Adrenal gland (tissue), 12 donors: ENCODE results near the gene TIMM17A. TPM values are rescaled to one million over a fixed set of nuclear protein-coding genes. Genes with fewer than 3 reads are reported as not detected.

Experiments used
- DNase-seq, 7 donors: peaks; one replicate each; pipeline ENCODE4 v3.0.0-alpha.2; 2019 to 2020
- H3K27ac ChIP-seq, 5 donors: fragments of 200-600 bp; sonication (generic) in 4 of 5; 1 replicate in 3 of 5; 2 replicates in 2 of 5; pipeline versions ENCODE4 v1.5.1 to v1.8.0; 2016 to 2020; ENCODE audit warnings: mild to moderate bottlenecking in 1 of 5
- H3K27me3 ChIP-seq: fragments of 200-600 bp; 2 replicates; pipeline ENCODE4 v1.8.0; 2021
- H3K36me3 ChIP-seq, 2 donors: fragments of 200-600 bp; replicated peaks in 1 of 2; 1 replicate in 1 of 2; 2 replicates in 1 of 2; pipeline versions ENCODE4 v1.5.1 to v1.8.0; 2018 to 2022
- H3K4me1 ChIP-seq, 2 donors: fragments of 200-600 bp; replicated peaks in 1 of 2; 1 replicate in 1 of 2; 2 replicates in 1 of 2; pipeline versions ENCODE4 v1.5.1 to v1.8.0; 2018 to 2021
- H3K4me3 ChIP-seq, 4 donors: fragments of 200-600 bp; sonication (generic) in 3 of 4; one replicate each; pipeline ENCODE4 v1.5.1; 2016 to 2018
- H3K9me3 ChIP-seq, 3 donors: fragments of 200-600 bp; sonication (generic) in 1 of 3; replicated peaks in 1 of 3; 1 replicate in 2 of 3; 2 replicates in 1 of 3; pipeline versions ENCODE4 v1.5.1 to v1.8.0; 2016 to 2021
- POLR2A ChIP-seq, 2 donors: fragments of 450-650 bp; IDR thresholded peaks; one replicate each; pipeline ENCODE4 v1.6.1; 2017; ENCODE audit warnings: antibody characterized with exemption in 2 of 2, mild to moderate bottlenecking in 2 of 2, moderate library complexity in 1 of 2
- WGBS, 4 donors: extraction: QIAGEN DNeasy Blood & Tissue Kit in 2 of 4; methylation state at CpG; one replicate each; pipeline versions ENCODE4 v1.1.5 to v1.1.7; 2013 to 2017; 5-methylcytosine and 5-hydroxymethylcytosine counted together
- intact Hi-C, 2 donors: fragments of 100-400 bp; cut with DNase I; formaldehyde crosslinking; loops; one replicate each; pipeline versions ENCODE4 v1.14.1 to v1.15.0; 2022 to 2023
- polyA plus RNA-seq, 3 donors: library from polyadenylated mRNA; stranded (reverse); fragments of 200-250 nt in 2 of 3; fragments of 350-450 nt in 1 of 3; fragmentation: Illumina TruSeq in 1 of 3; extraction: RNeasy Lipid Tissue Mini Kit (QIAGEN cat#74804) in 1 of 3; gene quantifications; one replicate each; pipeline ENCODE4 v1.2.3, GENCODE V29; 2013 to 2014
- total RNA-seq, 9 donors: library from RNA; depleted of rRNA in 4 of 9; stranded (reverse); fragments of >200 nt in 4 of 9; fragments of 120-200 nt in 1 of 9; fragmentation: NEBNext Ultra II Directional in 1 of 9; extraction: Animal tissue kit (Norgen Biotek cat#: 25700) in 1 of 9; gene quantifications; one replicate each; pipeline versions ENCODE4 v1.1.0 to v1.2.4, GENCODE V29; 2013 to 2023
- TF ChIP-seq, protein P1 (sequence below), 6 experiments: fragments of 450-650 bp in 4 of 6; fragments of 200-600 bp in 2 of 6; sonication (generic) in 1 of 6; IDR thresholded peaks; 1 replicate in 5 of 6; 2 replicates in 1 of 6; pipeline versions ENCODE4 v1.5.1 to v1.8.0; 2016 to 2021; ENCODE audit warnings: antibody characterized with exemption in 6 of 6, mild to moderate bottlenecking in 2 of 6, moderate library complexity in 1 of 6
- donor health status: healthy with polysubstance abuse.
- donor health status: Bipolar disorder and iron deficiency.
- donor health status: DM: yes; HTN: yes; CAD: no.
- donor health status: DM: no; HTN: no; CAD: no.
- donor health status: DM: no; HTN: no; CAD: no.
- donor health status: DM: yes; HTN: yes; CAD: no.

Gene TIMM17A
- total and polyA plus RNA-seq, 12 donors = 26.3 to 178 (median 47.6) TPM

DNA sequence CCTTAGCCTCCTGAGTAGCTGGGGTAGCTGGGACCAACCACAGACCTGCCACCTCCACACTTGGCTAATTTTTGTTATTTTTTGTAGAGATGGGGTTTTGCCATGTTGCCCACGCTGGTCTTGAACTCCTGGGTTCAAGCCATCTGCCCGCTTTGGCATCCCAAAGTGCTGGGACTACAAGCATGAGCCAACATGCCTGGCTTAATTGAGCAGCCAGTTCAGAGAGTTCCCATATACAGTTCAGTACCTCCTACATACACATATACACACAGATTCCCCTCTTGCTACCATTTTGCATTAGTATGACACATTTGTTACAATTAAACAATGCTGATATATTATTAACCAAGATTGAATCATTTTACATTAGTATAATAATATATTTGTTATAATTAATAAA, 30.1 kb downstream of the TIMM17A start:
- Histone ChIP-seq H3K27me3 (no peaks in the 10 kb centered on the region), H3K36me3 (peaks cover 0 to 20% of the 10 kb centered on the region in 2 donors), H3K9me3 (no peaks in the 10 kb centered on the region), H3K4me1 (peaks cover 0 to 6% of the 10 kb centered on the region in 2 donors), H3K27ac (no peak overlapping the region), H3K4me3 (no peak overlapping the region)
- peak in 1 of 7 donors; percentile 28 for DNase-seq
- TF ChIP-seq, protein P1, sequence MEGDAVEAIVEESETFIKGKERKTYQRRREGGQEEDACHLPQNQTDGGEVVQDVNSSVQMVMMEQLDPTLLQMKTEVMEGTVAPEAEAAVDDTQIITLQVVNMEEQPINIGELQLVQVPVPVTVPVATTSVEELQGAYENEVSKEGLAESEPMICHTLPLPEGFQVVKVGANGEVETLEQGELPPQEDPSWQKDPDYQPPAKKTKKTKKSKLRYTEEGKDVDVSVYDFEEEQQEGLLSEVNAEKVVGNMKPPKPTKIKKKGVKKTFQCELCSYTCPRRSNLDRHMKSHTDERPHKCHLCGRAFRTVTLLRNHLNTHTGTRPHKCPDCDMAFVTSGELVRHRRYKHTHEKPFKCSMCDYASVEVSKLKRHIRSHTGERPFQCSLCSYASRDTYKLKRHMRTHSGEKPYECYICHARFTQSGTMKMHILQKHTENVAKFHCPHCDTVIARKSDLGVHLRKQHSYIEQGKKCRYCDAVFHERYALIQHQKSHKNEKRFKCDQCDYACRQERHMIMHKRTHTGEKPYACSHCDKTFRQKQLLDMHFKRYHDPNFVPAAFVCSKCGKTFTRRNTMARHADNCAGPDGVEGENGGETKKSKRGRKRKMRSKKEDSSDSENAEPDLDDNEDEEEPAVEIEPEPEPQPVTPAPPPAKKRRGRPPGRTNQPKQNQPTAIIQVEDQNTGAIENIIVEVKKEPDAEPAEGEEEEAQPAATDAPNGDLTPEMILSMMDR (IDR thresholded peaks at IDR 0.05) = no peak
- TF ChIP-seq POLR2A (IDR thresholded peaks at IDR 0.05) = no peak
- WGBS, 4 donors = 50 to 92% (median 65%) methylated on average over 2 of the region's 2 CpGs
- intact Hi-C loops = no loop called here

DNA sequence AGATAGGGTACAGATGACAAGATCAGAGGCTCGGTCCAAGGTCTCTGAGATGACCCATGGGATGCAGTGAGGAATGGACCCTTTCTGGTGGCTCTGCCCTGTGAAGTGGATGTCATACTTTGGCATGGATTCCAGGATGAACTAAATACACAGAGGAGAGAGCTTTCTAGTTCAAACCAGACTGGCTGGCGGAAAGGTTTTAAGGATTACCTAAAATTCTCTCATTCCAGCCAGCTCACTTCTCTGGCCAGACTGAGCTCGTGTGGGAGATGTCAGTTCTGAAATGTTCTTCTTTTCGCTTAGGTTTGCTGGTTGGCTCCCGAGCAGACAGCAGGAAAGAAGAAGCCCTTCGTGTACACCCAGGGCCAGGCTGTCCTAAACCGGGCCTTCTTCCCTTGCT, 33.3 kb downstream of the TIMM17A start:
- Histone ChIP-seq H3K27me3 (no peaks in the 10 kb centered on the region), H3K36me3 (peaks cover 0 to 50% of the 10 kb centered on the region in 2 donors), H3K27ac (no peak overlapping the region), H3K4me1 (peaks cover 0 to 12% of the 10 kb centered on the region in 2 donors), H3K9me3 (no peaks in the 10 kb centered on the region), H3K4me3 (no peak overlapping the region)
- peak in 2 of 7 donors; percentile 5 to 29 for DNase-seq
- WGBS, 4 donors = 79 to 90% (median 81%) methylated on average over 6 to 7 of the region's 7 CpGs
- no peak for TF ChIP-seq POLR2A (IDR thresholded peaks at IDR 0.05)
- TF ChIP-seq, protein P1 (IDR thresholded peaks at IDR 0.05) = no peak
- intact Hi-C loops = no loop called here

DNA sequence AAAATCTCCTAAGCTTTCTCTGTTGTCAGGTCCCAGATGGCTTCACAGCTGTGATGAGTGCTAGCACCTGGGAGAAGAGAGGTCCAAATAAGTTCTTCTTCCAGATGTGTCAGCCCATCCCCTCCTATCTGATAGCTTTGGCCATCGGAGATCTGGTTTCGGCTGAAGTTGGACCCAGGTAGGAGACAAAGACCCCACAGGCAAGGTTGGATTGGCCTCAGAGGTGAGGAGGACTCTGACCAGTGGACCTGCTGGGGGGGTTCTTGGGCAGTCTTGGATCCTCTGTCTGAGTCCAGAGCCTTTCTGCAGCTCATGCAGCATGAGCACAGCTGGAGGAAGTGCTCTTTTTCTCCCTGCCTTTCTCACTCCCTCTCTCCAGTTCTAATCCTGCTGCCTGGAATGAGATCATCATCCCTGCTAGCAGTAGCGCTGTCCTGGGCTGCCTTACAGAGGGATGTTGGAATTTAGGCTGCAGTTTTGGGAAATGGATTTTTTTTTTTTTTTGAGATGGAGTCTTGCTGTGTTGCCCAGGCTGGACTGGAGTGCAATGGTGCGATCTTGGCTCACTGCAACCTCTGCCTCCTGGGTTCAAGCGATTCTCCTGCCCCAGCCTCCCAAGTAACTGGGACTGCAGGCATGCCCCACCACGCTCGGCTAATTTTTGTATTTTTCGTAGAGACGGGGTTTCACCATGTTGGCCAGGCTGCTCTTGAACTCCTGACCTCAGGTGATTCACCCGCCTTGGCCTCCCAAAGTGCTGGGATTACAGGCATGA, 34.2 kb downstream of the TIMM17A start:
- intact Hi-C loops = no loop called here
- WGBS, 4 donors = 84 to 92% (median 90%) methylated on average over 10 of the region's 10 CpGs
- peaks cover 0 to 12% of the 10 kb centered on the region in 2 donors for H3K4me1 ChIP-seq
- H3K27me3 ChIP-seq = no peaks in the 10 kb centered on the region
- no peak overlapping the region for H3K4me3 ChIP-seq
- DNase-seq = peak in 2 of 7 donors; percentile 12 to 30
- peak overlapping the region in 2 of 5 donors; percentile 23 to 43 for H3K27ac ChIP-seq
- TF ChIP-seq, protein P1 (IDR thresholded peaks at IDR 0.05) = no peak
- TF ChIP-seq POLR2A (IDR thresholded peaks at IDR 0.05) = no peak
- H3K9me3 ChIP-seq = no peaks in the 10 kb centered on the region
- peaks cover 0 to 57% of the 10 kb centered on the region in 2 donors for H3K36me3 ChIP-seq

DNA sequence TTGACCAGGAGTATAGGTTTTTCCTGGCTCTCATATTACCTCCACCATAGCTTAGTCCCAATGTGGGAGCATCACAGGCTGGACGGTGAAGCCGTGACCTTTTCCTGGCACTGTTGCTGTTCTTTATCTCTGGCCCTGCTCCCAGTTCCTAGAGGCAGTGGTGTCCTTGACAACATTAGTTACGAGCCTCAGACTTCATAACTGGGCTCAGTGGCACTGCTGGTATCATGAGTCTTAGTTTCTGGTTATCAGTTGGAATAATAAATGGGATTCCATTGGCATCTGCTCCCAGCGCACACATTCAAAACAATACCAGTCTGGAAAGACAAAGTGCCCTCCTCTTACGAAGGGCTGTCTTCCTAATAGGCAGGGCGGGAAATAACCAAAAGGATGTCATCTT, 35.1 kb downstream of the TIMM17A start:
- H3K36me3 ChIP-seq = peaks cover 0 to 57% of the 10 kb centered on the region in 2 donors
- intact Hi-C loops = no loop called here

More for the DNA sequence above, 35.1 kb downstream of the TIMM17A start:
- DNase-seq = peak; percentile 63 to 92 (median 87)
- H3K4me3 ChIP-seq = no peak overlapping the region
- peak overlapping the region in 2 of 5 donors; percentile 23 to 43 for H3K27ac ChIP-seq
- TF ChIP-seq POLR2A (IDR thresholded peaks at IDR 0.05) = no peak
- TF ChIP-seq, protein P1 (IDR thresholded peaks at IDR 0.05) = no peak
- no peaks in the 10 kb centered on the region for H3K9me3 ChIP-seq
- 25 to 38% (median 31%) methylated on average over 6 of the region's 6 CpGs for WGBS, 4 donors
- peaks cover 0 to 12% of the 10 kb centered on the region in 2 donors for H3K4me1 ChIP-seq
- no peaks in the 10 kb centered on the region for H3K27me3 ChIP-seq
